DMS 273 treated with DMSO at 0.1 percent for 48 hours (cell line): ENCODE measurements around the gene C13orf42.
"Not testable (repeated sequence)": the region's sequence is repeated elsewhere in the genome, so short reads cannot be mapped to it uniquely, and the experiment has no call there.

Source experiments
- DNase-seq: peaks from one replicate; lab custom pipeline; 2025; lab: John Stamatoyannopoulos, UW

Gene C13orf42

GRCh38 chr13:51120873-51121272 lies 9.8 kb upstream of the C13orf42 start:
- DNase-seq, result not testable (repeated sequence)

GRCh38 chr13:51118809-51119431 lies 7.8 kb upstream of the C13orf42 start:
- no peak for DNase-seq

DNA sequence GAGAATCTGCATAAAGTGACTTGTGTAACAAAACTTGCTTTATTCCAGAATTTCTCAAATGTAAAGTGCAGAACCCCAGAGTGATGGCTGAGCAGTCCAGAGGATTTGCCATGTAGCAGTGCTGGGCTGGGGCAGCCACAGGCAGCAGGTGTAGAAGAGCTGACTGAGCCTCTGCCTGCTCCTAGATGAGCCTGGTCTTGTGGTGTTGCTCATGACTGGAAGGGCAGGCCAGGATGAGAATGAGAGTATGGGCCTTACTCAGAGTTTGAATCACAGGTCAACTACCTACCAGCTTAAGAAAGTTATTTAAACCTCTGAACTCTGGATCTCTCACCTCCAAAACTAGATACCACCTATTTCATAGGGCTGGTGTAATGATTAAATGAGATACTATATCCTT lies 2.9 kb upstream of the C13orf42 start:
- no peak for DNase-seq

GRCh38 chr13:51113186-51113881 lies 2.3 kb upstream of the C13orf42 start:
- DNase-seq, result no peak

GRCh38 chr13:51112771-51113170 lies 1.7 kb upstream of the C13orf42 start:
- DNase-seq, result no peak

- no peak for DNase-seq
Measured at GRCh38 chr13:51111997-51112396, 923 bp upstream of the C13orf42 start.

- DNase-seq, result no peak
Measured at GRCh38 chr13:51107996-51108395, 3.1 kb downstream of the C13orf42 start.

DNA sequence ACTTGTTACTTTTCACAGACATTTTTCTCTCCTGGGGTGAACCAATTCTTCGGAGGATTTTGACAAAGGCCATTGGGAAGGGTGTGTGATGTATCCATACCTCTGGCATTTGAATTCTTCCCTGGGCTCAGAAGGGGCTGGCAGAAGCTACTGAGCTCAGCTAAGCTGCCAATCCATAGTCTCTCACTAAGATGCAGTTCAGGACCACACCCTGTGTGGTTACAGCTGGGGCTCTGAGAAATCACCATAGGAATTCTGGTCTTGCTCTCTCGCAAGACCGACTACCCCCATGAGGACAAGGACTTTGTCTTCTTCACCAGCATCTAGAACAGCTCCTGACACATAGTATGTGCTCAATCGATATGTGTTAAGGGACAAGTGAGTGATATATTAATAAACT lies 6.0 kb downstream of the C13orf42 start:
- no peak for DNase-seq

- DNase-seq, result no peak
Measured at GRCh38 chr13:51101636-51102235, 9.3 kb downstream of the C13orf42 start.

- DNase-seq, result no peak
Measured at GRCh38 chr13:51097353-51098043, 13.6 kb downstream of the C13orf42 start.

- DNase-seq, result no peak
Measured at GRCh38 chr13:51096131-51096530, 14.9 kb downstream of the C13orf42 start.

GRCh38 chr13:51093574-51093973 lies 17.5 kb downstream of the C13orf42 start:
- no peak for DNase-seq

DNA sequence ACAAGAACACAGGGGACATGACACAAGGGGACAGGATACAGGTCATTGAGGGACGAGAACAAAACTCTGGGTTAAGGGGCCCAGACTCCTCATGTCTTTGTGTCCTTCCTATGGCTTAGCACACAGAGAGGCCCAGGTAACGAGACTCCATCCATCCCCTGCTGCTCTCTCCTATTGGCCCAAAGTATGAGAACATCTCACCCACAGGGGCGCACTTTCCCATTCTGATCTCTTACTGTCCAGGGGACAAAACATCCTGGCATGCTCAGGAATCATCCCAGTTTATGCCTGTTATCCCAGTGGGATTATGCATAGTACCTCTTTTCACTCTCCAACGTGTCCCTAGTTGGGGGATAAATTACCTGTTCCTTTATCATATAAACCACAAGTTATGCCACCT lies 19.2 kb downstream of the C13orf42 start:
- no peak for DNase-seq

GRCh38 chr13:51083706-51084105 lies 27.4 kb downstream of the C13orf42 start:
- DNase-seq, result no peak

DNA sequence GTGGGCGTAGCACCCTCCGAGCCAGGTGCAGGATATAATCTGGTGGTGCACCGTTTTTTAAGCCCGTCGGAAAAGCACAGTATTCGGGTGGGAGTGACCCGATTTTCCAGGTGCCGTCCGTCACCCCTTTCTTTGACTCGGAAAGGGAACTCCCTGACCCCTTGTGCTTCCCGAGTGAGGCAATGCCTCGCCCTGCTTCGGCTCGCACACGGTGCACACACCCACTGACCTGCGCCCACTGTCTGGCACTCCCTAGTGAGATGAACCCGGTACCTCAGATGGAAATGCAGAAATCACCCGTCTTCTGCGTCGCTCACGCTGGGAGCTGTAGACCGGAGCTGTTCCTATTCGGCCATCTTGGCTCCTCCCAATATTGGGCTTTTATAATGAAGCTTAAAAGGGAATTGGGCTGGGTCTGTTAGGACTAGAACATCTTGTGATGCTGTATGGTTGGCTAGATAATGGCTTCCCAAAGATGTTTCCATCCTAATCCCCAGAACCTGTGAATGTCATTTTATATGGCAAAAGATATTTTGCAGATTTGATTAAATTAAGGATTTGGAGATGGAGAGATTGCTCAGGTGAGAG lies 30.5 kb downstream of the C13orf42 start:
- not testable (repeated sequence) for DNase-seq

GRCh38 chr13:51071493-51071892 lies 39.6 kb downstream of the C13orf42 start:
- DNase-seq, result no peak

- peak; percentile 24 for DNase-seq
Measured at GRCh38 chr13:51070005-51070649, 40.9 kb downstream of the C13orf42 start.

- DNase-seq, result no peak
Measured at GRCh38 chr13:51068501-51068900, 42.6 kb downstream of the C13orf42 start.

DNA sequence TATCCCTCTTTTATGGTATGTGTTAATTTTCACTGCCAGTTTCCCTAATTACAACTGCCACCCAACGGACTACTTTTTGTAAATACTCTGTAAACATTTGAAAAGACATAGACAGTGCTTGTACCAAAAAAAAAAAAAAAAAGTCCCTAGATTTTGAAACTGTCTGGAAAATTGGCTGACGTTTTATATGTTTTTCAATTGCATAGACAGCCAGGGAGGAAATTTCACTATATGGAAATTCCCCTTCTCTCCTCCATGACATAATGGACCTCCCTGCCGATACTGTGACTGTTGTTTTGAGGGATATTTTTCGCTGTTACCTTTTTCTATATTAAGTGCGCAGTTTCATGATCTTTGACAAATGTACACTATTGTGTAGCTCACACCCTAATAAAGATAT lies 43.4 kb downstream of the C13orf42 start:
- no peak for DNase-seq

- DNase-seq, result no peak
Measured at GRCh38 chr13:51067210-51067701, 43.8 kb downstream of the C13orf42 start.

GRCh38 chr13:51066091-51066831 lies 44.8 kb downstream of the C13orf42 start:
- no peak for DNase-seq
